GM21423 (cell line): ENCODE results near the gene HMCN1.
A peak's percentile ranks its signal among the peaks of the same experiment; 100 is the strongest.

Experiments used
- ATAC-seq: cut with Tn5 transposase; IDR thresholded peaks from one replicate; pipeline ENCODE4 v1.9.1; 2021; ENCODE audit warnings: mild to moderate bottlenecking, moderate library complexity; ENCODE audit not compliant: unreplicated experiment

HMCN1 gene

DNA sequence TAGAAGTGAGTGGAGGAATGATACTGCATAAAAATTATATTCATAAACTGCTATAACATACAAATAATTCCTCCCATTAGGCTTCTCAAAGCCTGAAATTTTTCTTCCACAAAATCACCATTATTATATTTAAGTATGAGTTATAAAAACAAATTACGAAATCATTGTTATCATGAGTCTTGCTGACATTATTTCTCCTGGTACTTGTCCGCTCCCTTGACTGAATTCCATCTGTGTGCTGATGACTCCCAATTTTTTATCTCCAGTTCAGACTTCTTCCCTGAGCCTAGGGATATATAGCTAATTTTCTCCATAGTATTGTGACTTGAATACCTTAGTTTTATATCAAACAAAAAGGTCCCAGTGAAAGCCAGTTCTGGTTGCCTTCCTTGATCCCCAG lies 268.2 kb downstream of the HMCN1 start:
- ATAC-seq, result no peak

DNA sequence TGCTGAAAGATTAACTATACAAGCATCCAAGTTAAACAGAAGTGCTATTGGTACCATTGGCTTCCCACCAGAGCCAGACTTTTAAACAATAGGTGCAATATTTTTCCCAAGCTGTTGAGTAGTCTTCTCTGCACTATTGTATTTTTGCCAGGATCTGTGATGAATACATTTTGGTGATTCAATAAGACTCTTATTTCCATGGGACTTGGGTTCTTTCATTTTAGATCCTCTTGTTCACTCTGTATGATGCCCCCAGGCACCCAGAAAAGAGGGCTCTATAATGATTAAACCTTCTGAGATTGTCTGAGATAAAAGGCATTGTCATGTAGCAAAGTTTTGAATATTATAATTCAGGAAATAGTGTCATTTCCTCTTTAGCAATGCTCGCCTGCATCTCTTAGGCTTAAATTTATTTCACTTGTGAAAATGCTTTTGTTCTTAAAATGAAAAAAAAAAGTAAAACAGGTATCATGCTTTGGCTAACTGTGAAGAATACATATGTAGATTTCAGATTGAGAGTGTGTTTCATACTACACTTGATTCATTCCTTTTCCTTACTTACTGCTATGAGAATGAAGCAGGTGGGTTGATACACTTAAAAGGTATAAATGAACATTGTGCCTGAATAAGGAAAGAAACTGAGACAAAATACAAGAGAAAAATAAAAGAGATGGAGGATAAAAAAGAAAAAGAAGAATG lies 275.0 kb downstream of the HMCN1 start:
- ATAC-seq, result no peak

DNA sequence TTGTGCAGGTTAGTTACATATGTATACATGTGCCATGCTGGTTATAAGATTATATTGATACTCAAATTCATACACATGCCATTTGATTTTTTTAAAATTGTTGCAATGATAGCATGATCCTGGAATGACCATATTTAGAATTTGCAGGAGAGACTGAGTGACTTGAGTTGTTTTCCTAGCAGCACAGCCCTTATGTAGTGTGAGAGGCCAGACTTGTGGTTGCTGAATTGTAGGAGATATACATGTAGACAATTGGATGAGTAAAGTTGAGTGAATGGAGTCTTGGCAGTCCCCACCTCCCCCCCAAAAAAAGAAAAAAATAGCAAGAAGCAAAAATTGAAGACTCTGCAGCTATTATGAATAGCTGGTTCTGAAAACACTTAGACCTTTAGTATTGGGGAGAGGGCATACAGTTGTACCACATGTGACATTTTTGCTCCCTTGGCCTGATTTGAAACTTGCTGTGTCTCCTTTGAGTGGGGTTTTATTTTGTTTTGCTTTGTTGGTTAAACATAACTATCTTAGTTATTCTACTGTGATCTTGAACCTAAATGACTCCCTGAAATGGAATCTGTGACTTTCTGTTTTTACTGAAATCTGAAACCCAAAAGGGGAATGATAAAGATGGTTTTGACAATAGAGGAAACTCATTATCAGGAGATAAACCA lies 280.3 kb downstream of the HMCN1 start:
- ATAC-seq, result no peak

DNA sequence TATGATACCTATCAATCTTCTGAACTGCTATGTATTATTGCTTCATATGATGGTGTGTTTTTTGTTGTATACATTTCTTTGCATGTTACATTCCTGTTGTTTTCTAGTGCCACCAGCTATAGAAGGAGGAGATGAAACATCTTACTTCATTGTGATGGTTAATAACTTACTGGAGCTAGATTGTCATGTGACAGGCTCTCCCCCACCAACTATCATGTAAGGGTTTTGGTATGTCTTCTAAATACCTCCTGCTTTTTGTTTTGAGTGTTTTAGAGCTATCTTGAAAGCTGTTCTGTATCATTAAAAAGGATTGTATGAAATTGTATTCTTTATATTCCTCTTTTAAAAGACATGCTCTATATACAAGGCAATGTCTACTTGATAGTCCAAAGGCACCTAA lies 282.7 kb downstream of the HMCN1 start:
- ATAC-seq, result no peak

DNA sequence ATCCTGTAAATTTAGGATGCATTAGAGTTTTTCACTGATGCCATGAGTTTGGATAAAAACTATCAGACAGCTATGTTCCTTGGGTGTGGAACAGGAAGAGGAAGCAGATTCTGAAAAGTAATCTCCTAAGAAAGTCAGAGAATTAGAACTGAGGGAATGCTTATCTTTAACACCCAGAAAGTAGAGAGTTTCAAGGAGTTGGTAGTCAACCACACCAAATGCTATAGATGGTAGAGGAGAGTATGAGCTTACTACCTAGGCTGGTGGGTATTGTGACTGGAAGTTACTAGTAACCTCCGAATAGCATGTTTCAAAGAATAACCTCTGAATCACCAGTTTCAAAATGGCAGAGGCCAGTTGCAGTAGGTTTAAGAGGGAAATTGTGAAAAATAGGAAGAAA lies 288.0 kb downstream of the HMCN1 start:
- no peak for ATAC-seq

DNA sequence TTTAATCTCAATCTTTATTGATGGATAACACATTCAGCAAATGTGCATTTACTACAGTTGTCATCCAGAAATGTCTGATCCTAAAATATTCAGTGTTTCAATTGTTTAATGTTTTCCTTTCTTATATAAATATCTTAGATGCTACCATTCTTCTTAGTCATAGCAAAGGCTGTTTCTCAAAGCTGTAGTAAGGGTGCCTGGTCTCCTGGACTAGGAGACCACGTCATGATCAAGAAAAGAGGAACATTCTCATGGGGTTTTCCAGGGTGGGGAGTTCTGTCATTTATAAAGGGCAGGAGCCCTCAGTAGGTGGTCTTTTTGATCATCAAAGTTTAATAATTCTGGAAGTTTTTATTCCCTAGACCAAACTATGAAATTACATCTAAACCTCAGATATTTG lies 292.8 kb downstream of the HMCN1 start:
- ATAC-seq, result no peak

DNA sequence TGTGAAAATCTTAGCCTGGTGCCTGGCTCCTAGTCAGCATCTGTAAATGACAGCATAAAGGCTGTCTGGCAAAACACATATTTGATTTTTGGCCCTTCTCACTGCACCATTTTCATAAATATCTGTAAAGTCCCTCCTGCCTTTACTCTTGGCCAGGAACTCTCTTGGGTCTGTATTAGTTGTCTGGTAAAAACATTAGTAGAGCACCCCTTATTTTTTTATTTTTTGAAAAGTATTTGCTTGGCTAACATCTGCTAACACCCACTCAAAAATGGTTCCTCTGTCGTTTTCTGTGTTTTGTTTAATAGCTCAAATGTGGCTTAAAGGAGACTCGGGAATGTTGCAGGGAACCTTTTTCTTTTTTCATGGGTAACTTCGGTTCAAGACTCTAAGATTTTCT lies 293.4 kb downstream of the HMCN1 start:
- no peak for ATAC-seq

DNA sequence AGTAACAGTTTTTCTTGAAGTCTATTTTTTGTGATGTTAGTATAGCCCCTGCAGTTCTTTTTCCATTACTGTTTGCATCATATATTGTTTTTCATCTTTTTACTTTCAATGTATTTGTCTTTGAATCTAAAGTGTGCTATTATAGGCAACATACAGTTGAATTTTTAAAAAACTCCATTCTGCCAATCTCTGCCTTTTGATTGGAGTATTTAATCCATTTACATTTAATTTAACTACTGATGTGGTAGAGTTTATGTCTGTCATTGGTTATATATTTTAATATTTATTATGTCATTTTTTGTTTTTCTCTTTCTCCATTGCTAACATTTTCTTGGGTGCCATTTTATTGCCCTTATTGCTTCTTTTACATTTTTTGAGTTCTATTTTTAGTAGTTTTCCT lies 296.3 kb downstream of the HMCN1 start:
- ATAC-seq, result no peak

DNA sequence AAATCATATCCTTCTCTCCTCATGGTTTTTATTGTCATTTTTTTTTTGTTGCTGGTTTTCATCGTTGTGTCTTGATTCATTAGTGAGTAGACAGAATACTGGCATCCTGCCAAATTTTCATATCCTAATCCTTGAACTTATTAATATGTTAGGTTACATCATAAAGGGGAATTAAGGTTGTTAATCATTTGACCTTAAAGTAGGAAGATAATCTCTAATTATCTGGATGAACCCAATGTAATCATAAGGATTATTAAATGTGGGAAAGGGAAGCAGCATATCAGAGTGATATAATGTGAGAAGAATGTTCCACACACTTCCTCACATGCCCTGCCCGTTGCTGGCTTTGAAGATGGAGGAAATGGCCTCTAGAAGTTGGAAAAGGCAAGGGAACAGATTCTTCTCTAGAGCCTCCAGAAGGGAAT lies 299.7 kb downstream of the HMCN1 start:
- no peak for ATAC-seq

DNA sequence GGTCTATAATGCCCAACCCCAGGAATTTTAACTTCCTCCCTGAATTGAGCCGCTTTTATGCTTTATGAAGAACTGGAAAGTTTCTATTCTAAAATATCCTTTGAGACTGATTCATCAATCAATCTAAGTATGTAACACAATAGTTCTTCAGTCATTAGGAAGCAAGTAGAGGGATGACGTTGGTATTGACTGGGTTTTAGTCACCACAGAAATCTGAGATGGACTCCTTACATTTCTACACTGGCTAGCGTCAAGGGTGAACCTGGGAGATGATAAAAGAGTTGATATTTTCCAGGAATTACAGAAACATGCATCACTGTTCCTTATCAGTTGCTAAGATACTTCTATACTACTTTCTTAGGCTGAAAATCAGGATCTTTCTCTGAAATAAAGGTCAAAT lies 308.0 kb downstream of the HMCN1 start:
- ATAC-seq, result no peak

DNA sequence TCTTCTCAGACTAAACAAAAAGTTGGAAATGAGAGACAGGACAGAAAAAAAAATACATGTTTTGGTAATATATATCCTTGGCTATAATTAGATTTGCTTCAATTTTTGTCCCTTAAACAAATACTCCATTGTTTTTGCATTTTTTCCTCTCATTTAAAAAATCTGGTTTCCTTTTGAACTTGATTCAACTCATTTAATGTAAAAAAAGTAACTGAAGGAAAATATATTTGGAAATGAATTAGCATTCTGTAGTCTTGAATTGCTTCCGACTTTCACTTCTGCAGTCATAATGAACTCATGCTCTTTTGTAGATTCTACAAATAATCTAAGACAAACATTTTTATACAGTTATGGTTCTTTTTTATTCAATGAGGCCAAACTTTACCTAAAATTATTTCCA lies 309.1 kb downstream of the HMCN1 start:
- no peak for ATAC-seq

DNA sequence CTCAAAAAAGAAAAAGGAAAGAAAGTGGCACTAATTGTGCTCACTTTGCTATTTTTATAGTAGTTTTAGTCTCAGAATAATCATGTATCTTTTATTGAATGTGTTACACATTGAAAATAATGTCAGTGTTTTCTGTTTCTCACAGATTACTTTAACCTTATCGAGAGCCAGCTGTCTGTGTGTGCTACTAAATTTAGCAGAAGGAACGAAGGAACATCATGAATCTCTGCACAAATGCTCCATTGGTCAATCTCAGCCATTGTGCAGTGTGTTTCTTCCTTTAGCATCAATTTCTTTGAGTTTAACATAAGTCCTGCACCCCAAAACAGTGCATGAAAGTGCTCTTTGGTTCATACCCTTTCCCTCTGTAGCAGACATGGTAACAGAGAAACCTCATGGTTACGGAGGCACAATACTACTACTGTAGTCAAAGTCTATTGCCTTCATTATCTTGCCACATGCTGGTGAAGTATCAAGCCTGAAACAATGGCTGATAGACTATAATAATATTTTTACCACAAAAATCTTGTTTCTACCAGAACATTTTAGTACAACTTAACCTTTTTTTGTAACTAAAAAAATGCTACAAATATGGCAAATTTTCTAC lies 310.0 kb downstream of the HMCN1 start:
- no peak for ATAC-seq

DNA sequence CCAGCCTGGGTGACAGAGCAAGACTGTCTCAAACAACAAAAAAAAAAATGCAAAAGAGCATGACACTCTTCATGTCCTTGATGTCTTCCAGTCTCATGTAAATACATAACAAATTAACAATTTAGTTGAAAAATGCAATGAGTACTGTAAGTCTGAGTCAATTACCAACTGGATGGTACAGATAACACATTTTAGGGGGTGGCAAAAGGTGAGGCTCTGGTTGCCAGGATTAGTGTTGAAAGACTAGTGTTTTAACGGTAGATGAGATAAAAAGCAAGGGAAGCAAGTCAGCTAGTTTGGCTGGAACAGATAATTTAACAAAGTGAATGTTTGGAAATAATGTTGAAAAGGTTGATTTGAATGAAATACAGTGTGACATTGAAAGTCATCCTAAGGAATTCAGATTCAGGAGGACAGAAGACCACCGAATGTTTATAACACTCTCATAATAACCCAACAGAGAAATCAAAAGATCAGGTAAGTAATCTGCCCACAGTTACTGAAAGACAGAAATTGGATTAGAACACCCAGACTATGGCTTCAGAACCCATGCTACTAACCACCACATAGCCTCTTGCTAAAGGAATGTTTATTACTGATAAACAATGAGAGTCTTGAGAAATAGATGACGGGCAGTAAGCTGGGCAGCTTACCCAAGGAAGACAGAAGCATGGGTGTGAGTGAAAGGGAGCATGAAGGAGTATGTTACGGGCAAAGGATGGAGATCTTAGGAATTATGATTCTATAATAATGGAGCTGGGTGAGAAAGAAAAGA lies 312.4 kb downstream of the HMCN1 start:
- ATAC-seq, result no peak

DNA sequence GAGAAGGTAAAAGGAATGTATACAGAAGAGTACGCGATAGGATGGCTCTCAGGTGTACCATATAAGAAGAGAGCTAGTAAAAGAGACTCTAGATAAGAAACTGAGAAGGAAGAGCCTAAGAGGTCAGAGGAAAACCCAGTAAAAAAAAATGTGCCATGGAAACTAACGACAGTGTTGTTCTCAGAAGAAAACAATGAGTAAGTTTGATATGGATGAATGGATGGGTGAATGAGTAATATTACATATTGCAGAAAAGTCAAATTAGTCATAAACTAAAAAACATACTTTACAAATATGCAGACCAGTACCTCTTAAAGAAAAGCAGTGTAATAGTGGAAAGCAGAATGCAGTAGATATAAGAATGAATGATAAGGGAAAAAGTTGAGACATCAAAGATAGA lies 316.2 kb downstream of the HMCN1 start:
- ATAC-seq, result no peak

DNA sequence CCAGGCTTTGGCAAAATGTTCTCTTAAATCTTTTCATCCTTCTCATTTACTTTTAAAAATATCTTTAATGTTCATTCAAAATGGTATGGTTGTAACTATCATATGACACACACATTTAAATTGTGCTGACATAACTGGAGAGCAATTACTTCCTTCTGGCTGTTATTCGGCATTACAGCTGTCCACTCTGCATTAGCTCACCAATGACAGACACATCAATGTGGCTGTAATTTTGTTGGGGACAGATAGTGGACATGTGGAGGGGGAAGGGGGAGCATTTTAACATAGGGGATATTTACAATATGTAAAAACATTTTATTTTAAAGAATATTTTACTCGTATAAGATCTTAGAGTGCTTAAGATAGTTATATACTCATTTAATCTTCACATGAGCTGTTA lies 319.8 kb downstream of the HMCN1 start:
- ATAC-seq, result no peak

DNA sequence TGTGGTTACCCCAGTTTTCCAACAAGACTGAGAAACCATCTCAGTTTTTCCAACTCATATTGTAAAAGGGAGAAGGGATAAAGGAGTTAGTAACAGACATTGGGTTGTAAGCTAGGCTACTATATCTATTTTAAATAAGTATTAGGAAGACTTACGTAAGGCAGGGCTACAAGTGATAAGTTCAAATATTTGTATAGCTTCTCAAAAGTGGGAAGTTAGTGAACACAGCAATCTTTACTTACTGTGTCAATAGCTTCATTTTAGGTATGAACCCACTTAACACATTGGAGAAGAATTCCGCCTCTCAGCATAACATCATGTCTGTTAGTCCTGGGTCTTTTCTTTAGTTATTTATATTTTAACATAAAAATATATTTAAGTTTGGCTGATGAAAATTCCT lies 320.7 kb downstream of the HMCN1 start:
- no peak for ATAC-seq

DNA sequence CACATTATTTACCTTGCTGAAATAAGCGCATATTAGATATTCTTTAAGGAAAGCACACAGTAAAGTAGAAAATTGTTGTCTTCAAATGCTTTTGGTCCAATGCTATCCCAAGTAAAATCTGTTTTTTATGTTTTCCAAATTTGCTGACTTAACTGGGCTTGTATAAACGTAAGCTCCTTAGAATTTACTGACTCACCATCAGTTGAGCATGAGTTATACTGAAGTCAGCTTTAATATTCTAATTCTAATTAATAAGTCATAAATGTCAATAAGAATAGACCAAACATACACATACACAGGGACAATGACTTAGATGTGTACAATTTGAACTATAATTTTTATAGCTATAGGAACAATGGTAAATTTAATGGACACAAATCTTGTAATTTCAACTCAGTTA lies 321.7 kb downstream of the HMCN1 start:
- ATAC-seq, result no peak

DNA sequence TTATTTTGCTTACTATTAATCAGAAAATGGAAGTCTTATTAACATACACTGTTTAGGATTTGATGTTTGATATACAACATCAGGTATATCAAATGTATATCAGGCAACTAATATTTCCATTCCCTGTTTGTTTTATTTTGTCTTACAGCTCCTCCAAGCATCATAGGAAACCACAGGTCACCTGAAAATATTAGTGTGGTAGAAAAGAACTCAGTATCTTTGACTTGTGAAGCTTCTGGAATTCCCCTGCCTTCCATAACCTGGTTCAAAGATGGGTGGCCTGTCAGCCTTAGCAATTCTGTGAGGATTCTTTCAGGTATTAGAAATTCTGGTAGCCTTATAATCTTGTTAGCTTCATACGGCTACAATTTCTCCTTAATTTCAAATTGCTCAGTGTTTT lies 322.9 kb downstream of the HMCN1 start:
- ATAC-seq, result no peak

DNA sequence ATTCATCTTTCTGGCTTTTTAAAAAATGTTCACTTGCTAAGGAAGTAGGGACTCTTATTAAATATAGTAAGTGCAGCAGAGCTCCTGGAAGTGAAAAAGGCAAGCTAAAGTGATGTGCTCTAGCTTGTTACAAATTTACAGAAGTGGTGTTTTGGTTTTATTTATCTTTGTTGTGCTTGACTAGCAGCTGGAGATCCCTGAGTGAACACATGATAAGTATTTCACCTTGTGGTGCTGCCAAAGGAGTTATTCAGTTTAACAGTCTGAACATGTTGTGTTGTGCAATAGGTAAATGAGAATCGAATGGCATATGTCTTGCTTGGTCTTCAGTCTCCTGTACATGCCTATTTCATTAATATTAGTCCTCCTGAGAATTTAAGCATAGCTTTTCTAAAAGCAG lies 325.1 kb downstream of the HMCN1 start:
- ATAC-seq, result peak; percentile 68

DNA sequence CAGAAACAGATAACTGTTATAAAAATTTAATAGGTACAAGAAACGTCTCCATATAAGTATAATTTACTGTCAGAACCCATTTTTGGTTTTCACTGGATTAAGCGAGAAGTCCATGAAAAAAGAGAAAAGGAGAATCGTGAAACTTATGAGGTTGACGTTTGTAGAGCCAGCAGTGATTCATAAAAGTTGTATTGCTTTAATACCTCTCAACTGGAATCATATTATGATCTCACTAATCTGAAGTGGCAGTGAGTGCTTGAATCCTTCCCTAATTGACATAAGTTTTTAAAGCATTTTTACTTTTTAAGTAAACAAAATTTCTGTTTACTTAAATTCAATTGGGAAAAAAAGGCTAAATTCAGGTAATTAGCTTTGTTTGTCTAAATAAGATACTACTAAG lies 325.6 kb downstream of the HMCN1 start:
- ATAC-seq, result no peak

DNA sequence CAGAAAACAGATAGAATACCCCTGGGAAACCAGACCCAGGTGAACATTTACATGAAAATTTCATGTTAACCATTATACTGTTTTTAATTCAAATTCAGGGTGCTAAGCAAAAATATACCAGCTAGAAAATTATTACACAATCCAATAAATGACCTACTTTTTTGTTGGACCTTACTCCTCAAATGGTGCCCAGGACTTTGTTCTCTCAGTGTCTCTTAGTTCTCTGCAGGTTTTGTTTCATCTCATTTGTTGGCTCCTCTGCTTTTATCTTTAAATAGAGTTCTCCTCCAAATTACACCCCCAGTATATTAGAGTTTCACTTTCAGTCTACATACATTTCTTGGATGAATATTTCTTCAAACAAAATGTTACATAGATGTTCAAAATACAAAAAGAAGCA lies 326.0 kb downstream of the HMCN1 start:
- ATAC-seq, result no peak
